Measurements from ENCODE around the gene FOXO1. TPM values are rescaled to one million over a fixed set of nuclear protein-coding genes. Genes with fewer than 3 reads are reported as not detected.

The FOXO1 gene
- total RNA-seq, 4 donors from 2014 or later: 9.1 to 42.3 (median 14.2) TPM

DNA sequence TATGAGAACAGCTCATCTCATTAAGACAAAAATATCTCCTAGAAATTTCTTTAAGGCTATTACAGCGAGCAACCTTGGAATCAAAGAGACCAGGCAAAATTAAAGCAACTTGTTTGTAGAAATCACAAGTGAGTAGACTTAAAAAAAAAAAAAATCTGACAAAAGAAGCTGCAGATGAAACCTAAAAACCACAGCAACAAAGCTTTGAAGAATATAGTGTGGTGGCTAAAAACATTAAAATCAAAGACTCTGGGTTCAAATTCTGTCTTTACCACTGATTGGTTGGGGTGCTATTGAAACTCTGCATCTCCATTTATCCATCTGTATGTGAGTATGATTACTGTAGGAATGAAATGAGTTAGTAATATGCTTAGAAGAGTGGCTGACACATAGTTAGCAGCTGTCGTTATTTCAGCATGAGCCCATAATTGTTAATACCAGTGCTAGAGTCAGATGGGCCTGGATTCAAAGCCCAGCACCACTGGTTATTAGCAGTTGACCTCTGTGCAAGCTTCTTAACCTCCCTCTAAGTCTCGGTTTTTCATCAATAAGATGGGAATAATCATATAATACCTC, 157.6 kb downstream of the FOXO1 start:
- Histone ChIP-seq H3K36me3 (no peaks in the 10 kb centered on the region), H3K4me1 (peaks cover 0 to 16% (median 5%) of the 10 kb centered on the region in 3 donors), H3K27me3 (no peaks in the 10 kb centered on the region), H3K27ac (peak overlapping the region in 1 of 4 donors; percentile 61), H3K9me3 (no peaks in the 10 kb centered on the region), H3K4me3 (no peak overlapping the region)
- intact Hi-C loops (cut with DNase I): no loop called here
- DNase-seq: no peak
- 75 to 80% methylated on average over 3 of the region's 3 CpGs for WGBS, 2 donors
- TF ChIP-seq POLR2A (IDR thresholded peaks at IDR 0.05): no peak
- TF ChIP-seq, protein P1, sequence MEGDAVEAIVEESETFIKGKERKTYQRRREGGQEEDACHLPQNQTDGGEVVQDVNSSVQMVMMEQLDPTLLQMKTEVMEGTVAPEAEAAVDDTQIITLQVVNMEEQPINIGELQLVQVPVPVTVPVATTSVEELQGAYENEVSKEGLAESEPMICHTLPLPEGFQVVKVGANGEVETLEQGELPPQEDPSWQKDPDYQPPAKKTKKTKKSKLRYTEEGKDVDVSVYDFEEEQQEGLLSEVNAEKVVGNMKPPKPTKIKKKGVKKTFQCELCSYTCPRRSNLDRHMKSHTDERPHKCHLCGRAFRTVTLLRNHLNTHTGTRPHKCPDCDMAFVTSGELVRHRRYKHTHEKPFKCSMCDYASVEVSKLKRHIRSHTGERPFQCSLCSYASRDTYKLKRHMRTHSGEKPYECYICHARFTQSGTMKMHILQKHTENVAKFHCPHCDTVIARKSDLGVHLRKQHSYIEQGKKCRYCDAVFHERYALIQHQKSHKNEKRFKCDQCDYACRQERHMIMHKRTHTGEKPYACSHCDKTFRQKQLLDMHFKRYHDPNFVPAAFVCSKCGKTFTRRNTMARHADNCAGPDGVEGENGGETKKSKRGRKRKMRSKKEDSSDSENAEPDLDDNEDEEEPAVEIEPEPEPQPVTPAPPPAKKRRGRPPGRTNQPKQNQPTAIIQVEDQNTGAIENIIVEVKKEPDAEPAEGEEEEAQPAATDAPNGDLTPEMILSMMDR (IDR thresholded peaks at IDR 0.05): no peak

DNA sequence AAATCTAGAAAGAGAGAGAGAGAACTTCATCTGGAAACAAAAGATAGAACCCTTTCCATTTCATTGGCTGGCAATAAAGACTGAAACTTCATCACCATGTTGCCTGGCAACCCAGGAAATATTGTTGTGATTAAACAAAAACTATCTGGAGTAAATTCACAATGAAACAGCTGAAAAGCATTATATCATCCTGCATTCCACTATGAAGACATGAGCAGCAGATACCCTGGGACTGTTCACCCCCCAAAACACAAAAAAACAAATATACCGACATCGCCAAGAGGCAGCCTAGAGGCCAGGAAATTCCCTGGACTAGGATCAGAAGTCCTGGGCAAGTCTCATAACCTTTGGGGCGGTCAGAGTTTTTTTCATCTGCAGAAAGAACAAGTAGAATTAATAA, 158.3 kb downstream of the FOXO1 start:
- H3K4me3 ChIP-seq: no peak overlapping the region
- DNase-seq: no peak
- no peaks in the 10 kb centered on the region for H3K27me3 ChIP-seq
- WGBS, 2 donors: 19 to 31% methylated on average over 3 of the region's 3 CpGs
- peaks cover 0 to 16% (median 5%) of the 10 kb centered on the region in 3 donors for H3K4me1 ChIP-seq
- H3K9me3 ChIP-seq: no peaks in the 10 kb centered on the region
- no peaks in the 10 kb centered on the region for H3K36me3 ChIP-seq
- no peak for TF ChIP-seq POLR2A (IDR thresholded peaks at IDR 0.05)
- TF ChIP-seq, protein P1 (IDR thresholded peaks at IDR 0.05): no peak
- H3K27ac ChIP-seq: peak overlapping the region in 2 of 4 donors; percentile 61 to 62
- intact Hi-C loops (cut with DNase I): no loop called here

DNA sequence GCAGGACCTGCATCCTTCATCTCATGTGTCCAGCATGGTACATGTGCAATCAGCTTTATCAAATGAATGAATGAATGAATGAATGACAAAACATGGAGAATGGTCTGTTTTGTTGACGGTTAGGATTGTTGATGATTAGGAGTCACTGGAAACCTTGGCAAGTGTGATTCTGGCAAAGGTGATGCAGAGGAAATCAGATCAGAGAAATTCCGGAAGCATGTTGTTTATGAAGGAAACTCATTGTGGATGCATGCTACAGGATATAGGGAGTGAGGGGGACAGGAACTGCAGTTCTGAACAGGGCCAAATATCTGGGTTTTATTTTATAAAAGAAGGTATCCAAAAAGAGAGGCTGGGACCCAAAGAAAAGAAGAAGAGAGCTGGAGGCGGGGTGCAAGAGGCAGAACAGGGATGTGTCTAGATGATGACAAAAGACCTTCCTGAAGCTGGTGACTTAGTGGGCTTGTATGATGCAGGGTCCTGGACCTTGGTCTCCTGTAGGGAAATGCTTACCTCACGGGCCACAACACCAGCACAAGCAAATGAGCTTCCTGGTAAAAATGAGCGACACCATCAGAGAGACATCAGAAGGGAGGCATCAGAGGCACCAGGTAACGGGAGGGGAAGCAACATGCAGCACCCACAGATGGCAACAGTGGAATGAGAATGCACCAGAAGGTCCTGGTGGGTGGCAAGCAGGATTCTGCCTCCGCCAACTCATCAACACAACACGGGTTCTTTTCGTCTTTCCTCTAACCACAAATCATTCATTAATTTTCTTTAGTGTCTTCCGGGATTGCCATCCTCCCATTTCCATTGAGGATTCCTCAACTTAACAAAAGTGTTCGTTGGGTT, 159.6 kb downstream of the FOXO1 start:
- Histone ChIP-seq H3K9me3 (no peaks in the 10 kb centered on the region), H3K27me3 (no peaks in the 10 kb centered on the region), H3K36me3 (no peaks in the 10 kb centered on the region), H3K27ac (no peak overlapping the region), H3K4me3 (no peak overlapping the region), H3K4me1 (peaks cover 0 to 16% (median 5%) of the 10 kb centered on the region in 3 donors)
- TF ChIP-seq, protein P1 (IDR thresholded peaks at IDR 0.05): no peak
- TF ChIP-seq POLR2A (IDR thresholded peaks at IDR 0.05): no peak
- WGBS, 2 donors: 88 to 89% methylated on average over 11 of the region's 11 CpGs
- intact Hi-C loops (cut with DNase I): no loop called here
- DNase-seq: no peak

Other genes starting within 250 kb of the FOXO1 start
- gene MRPS31, start 104.5 kb upstream of the FOXO1 start, total RNA-seq: 10 to 100 TPM in 3 of 4 donors, 1 to 10 TPM in 1; 8.8 to 24.2 (median 18.0) TPM
- gene SLC25A15, start 123.0 kb upstream of the FOXO1 start, total RNA-seq: 10 to 100 TPM in 2 of 4 donors, 1 to 10 TPM in 2; 6.4 to 12.1 (median 9.8) TPM

All from esophagus squamous epithelium (tissue), 5 donors.